Left lung (tissue), 10 donors: ENCODE results near the gene RASIP1. TPM values are rescaled to one million over a fixed set of nuclear protein-coding genes. Genes with fewer than 3 reads are reported as not detected.
A peak's percentile ranks its signal among the peaks of the same experiment; 100 is the strongest.

ENCODE experiments used
- ATAC-seq: fragments of 200-7000 bp; cut with Tn5 transposase; one replicate; pipeline ENCODE4 v1.9.1; 2020; ENCODE audit warnings: moderate library complexity
- DNase-seq, 4 donors: peaks; one replicate each; pipeline ENCODE4 v3.0.0-alpha.2; 2013 to 2020
- H3K27ac ChIP-seq, 2 donors: fragments of 200-600 bp; sonication (generic) in 1 of 2; one replicate each; pipeline versions ENCODE4 v1.5.0 to v1.8.0; 2020 to 2021
- H3K27me3 ChIP-seq, 2 donors: fragments of 200-600 bp; sonication (generic) in 1 of 2; one replicate each; pipeline versions ENCODE4 v1.5.0 to v1.8.0; 2020 to 2021
- H3K36me3 ChIP-seq, 2 donors: fragments of 200-600 bp; sonication (generic) in 1 of 2; one replicate each; pipeline versions ENCODE4 v1.5.0 to v1.8.0; 2020 to 2021
- H3K4me1 ChIP-seq, 2 donors: fragments of 200-600 bp; one replicate each; pipeline ENCODE4 v1.8.0; 2021
- H3K4me3 ChIP-seq, 2 donors: fragments of 200-600 bp; sonication (generic) in 1 of 2; one replicate each; pipeline versions ENCODE4 v1.5.0 to v1.8.0; 2020 to 2021; ENCODE audit warnings: mild to moderate bottlenecking in 1 of 2
- H3K9me3 ChIP-seq, 2 donors: fragments of 200-600 bp; sonication (generic) in 1 of 2; one replicate each; pipeline versions ENCODE4 v1.5.0 to v1.8.0; 2020 to 2021
- CTCF ChIP-seq, 2 donors: fragments of 200-600 bp; sonication (generic) in 1 of 2; IDR thresholded peaks; one replicate each; pipeline versions ENCODE4 v1.5.0 to v1.8.0; 2021; ENCODE audit warnings: antibody characterized with exemption in 2 of 2
- intact Hi-C, 2 donors: fragments of 100-400 bp; cut with DNase I; formaldehyde crosslinking; loops; one replicate each; pipeline versions ENCODE4 v1.11.2 to v1.14.2; 2022
- polyA plus RNA-seq, 6 donors: library from polyadenylated mRNA; unstranded; fragments of 120-200 nt; gene quantifications; one replicate each; pipeline ENCODE4 v1.2.1, GENCODE V29; 2013; ENCODE audit not compliant: insufficient read length in 6 of 6
- total RNA-seq, 2 donors: library from RNA; stranded (reverse); fragmentation: NEBNext Ultra II Directional; extraction: Animal tissue kit (Norgen Biotek cat#: 25700); gene quantifications; one replicate each; pipeline ENCODE4 v1.2.1, GENCODE V29; 2021
- donor health status: DM: no; HTN: yes; CAD: no.
- donor health status: DM: no; HTN: no; CAD: no.

Gene RASIP1
- total and polyA plus RNA-seq, 8 donors: 15.0 to 29.9 (median 23.8) TPM

DNA sequence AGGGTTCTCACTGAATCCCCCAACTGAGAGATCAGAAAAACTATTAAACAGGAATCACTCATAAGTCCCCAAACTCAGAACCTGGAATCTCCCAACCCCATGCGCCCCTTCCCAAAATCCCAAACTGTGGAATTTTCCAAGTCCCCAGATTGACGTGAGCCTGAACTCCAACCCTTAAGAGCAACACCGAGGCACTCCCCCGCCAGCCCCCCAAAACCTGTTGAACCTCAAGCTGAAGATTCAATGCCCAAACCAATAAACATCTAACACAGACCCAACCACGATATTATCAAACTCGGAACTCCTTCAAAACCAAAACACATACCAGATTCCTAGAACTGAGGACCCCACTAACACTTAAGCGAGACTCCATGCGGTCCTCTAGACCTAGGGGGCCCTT lies 5.7 kb upstream of the RASIP1 start:
- Histone ChIP-seq H3K4me3 (no peak overlapping the region), H3K4me1 (peaks cover 0 to 7% of the 10 kb centered on the region in 2 donors), H3K36me3 (no peaks in the 10 kb centered on the region), H3K27me3 (peaks cover 0 to 41% of the 10 kb centered on the region in 2 donors), H3K9me3 (no peaks in the 10 kb centered on the region), H3K27ac (no peak overlapping the region)
- ATAC-seq: no peak
- TF ChIP-seq CTCF (IDR thresholded peaks at IDR 0.05): no peak
- intact Hi-C loops: no loop called here
- no peak for DNase-seq

- Histone ChIP-seq H3K4me3 (no peak overlapping the region), H3K36me3 (no peaks in the 10 kb centered on the region), H3K9me3 (no peaks in the 10 kb centered on the region), H3K27me3 (peaks cover 0 to 41% of the 10 kb centered on the region in 2 donors), H3K4me1 (peaks cover 0 to 7% of the 10 kb centered on the region in 2 donors), H3K27ac (no peak overlapping the region)
- ATAC-seq (peak; percentile 66), DNase-seq (peak in 2 of 4 donors; percentile 42 to 45)
- intact Hi-C loops: no loop called here
- no peak for TF ChIP-seq CTCF (IDR thresholded peaks at IDR 0.05)
Observed at GRCh38 chr19:48745208-48745995, 5.0 kb upstream of the RASIP1 start.

DNA sequence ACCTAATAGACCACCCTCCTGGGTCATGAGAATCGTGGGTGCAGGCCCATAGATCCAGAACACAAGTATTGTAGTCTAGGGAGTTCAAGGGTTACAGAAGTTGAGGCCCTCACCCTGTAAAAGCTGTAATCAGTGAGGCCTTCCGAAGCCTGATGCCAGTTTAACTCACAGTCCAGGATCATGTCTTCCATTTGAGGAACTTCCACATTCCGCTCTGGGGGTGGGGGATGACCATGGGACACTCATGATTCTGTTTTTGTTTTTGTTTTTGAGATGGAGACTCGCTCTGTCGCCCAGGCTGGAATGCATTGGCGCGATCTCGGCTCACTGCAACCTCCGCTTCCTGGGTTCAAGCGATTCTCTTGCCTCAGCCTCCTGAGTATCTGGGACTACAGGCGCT lies 1.7 kb upstream of the RASIP1 start:
- H3K36me3 ChIP-seq: no peaks in the 10 kb centered on the region
- no peak overlapping the region for H3K4me3 ChIP-seq
- peaks cover 5 to 47% of the 10 kb centered on the region in 2 donors for H3K27me3 ChIP-seq
- no peaks in the 10 kb centered on the region for H3K9me3 ChIP-seq
- ATAC-seq: no peak
- intact Hi-C loops: no loop called here
- TF ChIP-seq CTCF (IDR thresholded peaks at IDR 0.05): no peak
- peak overlapping the region in 1 of 2 donors; percentile 70 for H3K27ac ChIP-seq
- peak in 1 of 4 donors; percentile 12 for DNase-seq
- H3K4me1 ChIP-seq: peaks cover 4 to 18% of the 10 kb centered on the region in 2 donors

- H3K4me3 ChIP-seq: peak overlapping the region in 1 of 2 donors; percentile 56
- peaks cover 5 to 40% of the 10 kb centered on the region in 2 donors for H3K27me3 ChIP-seq
- peaks cover 4 to 17% of the 10 kb centered on the region in 2 donors for H3K4me1 ChIP-seq
- intact Hi-C loops: no loop called here
- peak overlapping the region; percentile 70 to 73 for H3K27ac ChIP-seq
- H3K9me3 ChIP-seq: no peaks in the 10 kb centered on the region
- DNase-seq: peak in 1 of 4 donors; percentile 80
- TF ChIP-seq CTCF (IDR thresholded peaks at IDR 0.05): no peak
- ATAC-seq: no peak
- no peaks in the 10 kb centered on the region for H3K36me3 ChIP-seq
Observed at GRCh38 chr19:48741129-48741999, 954 bp upstream of the RASIP1 start.
